HG02840 (cell line): ENCODE results near the gene TMEM51.
"Not testable (repeated sequence)": the region's sequence is repeated elsewhere in the genome, so short reads cannot be mapped to it uniquely, and the experiment has no call there.

Experiments used
- ATAC-seq: cut with Tn5 transposase; IDR thresholded peaks from one replicate; pipeline ENCODE4 v1.9.1; 2021; ENCODE audit warnings: mild to moderate bottlenecking, moderate library complexity, moderate number of reproducible peaks; ENCODE audit not compliant: unreplicated experiment, low FRiP score

Gene TMEM51

DNA sequence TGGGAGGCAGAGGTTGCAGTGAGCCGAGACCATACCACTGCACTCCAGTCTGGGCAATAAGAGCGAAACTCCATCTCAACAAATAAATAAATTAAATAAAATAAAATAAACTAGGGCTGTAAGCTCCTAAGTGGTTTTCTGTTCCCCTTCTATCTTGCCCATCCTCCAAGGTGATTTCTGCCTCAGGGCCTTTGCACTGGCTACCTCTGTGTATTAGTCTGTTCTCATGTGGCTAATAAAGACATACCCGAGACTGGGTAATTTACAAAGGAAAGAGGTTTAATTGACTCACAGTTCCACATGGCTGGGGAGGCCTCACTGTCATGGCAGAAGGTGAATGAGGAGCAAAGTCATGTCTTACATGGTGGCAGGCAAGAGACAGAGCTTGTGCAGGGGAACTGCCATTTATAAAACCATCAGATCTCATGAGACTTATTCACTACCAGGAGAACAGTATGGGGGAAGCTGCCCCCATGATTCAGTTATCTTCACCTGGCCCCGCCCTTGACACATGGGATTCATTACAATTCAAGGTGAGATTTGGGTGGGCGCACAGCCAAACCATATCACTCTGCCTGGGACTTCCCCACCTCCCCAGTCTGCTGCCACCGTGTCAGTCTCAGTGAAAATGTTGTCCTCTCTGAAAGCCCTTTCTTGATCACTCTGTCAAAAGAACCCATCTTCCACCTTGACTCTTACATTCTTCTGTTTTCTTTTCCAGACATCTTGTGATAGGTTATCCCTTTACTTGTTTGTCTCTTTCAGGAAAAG, 22.0 kb downstream of the TMEM51 start:
- ATAC-seq, result not testable (repeated sequence)

DNA sequence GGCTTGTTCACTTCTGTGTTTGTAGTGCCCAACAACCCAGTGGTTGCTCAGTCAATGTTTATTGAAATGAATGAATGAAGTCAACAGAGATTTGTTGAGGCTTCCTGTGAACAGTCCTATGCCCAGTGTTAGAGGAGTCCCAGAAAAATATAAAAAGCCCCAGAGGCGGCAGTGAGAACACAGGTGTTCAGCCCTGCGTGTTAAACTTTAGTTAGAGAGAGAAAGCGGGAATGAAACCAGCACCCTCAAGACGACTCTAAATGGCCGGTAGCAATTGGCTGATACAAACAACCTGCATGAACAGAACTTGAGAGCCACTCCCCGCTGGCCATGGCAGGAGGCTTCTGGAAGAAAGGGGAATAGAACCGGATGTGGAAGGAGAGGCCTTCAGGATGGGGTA, 22.6 kb downstream of the TMEM51 start:
- ATAC-seq, result no peak

DNA sequence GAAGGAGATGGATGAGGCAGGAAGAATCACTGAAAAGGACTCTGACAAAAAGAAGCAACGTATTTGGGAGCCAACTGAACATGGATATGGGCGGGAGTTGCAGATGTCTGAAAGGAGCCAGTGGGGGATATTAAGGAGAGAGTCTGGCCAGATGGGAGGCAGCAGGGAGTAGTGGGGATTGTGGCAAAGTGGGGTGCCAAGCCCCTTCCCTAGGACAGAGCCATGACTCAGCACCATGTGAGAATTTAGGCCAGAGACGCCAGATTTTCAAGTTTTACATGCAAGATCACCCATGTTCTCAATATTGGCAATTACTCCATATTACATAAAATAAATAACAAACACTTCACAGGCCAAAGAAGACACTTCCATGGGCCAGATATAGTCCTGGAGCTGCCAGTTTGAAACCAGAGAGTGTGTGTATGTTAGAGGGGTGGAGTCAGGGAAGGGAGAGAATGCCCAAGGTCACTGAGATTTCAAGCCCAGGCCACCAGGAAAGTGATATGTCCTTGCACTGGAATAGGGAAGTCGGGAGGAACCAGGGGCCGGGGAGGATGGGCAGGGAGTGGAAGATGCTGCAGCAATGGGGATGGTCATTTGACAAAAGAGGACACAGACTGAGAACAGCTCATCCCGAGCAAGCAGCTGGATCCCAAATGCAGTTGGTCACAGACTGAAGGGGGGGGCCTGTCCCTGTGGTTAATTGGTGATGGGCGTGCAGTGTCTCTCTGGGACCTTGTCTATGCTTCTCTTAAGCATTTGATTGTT, 23.5 kb downstream of the TMEM51 start:
- no peak for ATAC-seq

GRCh38 chr1:15177710-15178166, 24.2 kb downstream of the TMEM51 start:
- ATAC-seq, result no peak

DNA sequence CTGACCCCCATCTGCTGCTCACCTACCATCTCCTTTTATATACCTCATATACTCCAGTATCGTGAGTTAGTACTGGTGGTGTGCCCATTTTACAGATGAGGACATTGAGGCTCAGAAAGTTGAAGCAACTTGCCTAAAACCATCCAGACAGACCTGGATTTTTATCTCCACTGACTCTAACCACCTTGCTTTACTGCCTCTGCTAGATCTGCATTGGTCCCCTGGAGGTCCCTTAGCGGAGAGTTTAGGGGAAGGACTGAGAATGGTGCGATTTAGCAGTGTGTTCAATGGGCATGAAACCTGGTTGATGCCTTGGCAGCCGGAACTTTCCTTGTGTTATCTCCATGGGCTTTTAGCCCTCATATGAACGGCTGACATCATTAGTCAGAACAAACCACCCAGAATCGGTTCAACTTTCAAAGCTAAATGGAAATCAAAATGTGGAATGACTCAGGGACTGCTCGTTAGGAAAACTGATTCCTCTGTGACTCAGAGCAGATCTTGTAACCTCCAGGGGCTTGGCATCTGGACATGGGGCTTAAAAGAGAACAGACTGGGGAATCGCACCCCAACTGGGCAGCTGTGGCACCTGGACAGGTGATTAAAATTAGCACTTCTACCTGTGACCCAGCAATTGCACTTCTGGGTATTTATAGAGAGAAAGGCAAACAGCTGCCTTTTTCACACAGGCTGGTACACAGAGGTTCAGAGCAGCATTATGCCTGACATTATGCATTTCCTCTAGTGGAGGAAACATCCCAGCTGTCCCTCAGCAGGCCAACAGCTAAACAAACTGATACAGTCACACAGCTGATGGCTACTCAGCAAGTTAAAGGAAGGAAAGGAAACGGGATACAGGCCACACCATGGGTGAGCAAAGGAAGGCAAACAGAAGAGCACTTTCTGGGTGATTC, 25.3 kb downstream of the TMEM51 start:
- ATAC-seq, result no peak

- ATAC-seq, result no peak
Observed at GRCh38 chr1:15179485-15179883, 25.9 kb downstream of the TMEM51 start.

GRCh38 chr1:15180189-15180588, 26.6 kb downstream of the TMEM51 start:
- ATAC-seq, result no peak

DNA sequence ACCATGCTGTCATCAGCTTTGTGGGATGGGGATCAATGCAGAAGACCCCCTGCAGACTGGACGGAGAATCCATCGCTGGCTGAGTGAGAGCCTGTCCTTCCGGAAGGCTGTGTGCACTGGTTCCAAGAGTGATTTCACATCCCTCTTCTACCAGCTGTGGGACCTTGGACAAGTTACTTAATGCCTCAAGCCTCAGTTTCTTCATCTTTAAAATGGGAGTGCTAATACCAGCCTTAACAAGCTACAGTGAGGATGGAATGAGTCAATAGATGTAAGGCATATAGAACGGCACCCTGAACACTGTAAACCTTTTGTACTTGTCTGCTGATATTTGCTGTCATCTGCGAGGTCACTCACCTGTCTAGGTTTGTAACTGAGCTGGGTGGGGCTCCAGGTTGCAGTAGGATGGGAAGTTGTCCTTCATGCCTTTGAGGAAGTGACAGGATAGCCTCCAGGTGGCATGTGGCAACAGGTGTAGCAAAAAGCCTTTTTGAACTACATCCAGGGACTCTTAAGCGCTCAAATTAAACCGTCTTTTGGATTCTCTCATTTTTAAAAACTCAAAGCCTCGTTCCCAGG, 27.5 kb downstream of the TMEM51 start:
- no peak for ATAC-seq

GRCh38 chr1:15181564-15181963, 28.0 kb downstream of the TMEM51 start:
- ATAC-seq, result no peak

DNA sequence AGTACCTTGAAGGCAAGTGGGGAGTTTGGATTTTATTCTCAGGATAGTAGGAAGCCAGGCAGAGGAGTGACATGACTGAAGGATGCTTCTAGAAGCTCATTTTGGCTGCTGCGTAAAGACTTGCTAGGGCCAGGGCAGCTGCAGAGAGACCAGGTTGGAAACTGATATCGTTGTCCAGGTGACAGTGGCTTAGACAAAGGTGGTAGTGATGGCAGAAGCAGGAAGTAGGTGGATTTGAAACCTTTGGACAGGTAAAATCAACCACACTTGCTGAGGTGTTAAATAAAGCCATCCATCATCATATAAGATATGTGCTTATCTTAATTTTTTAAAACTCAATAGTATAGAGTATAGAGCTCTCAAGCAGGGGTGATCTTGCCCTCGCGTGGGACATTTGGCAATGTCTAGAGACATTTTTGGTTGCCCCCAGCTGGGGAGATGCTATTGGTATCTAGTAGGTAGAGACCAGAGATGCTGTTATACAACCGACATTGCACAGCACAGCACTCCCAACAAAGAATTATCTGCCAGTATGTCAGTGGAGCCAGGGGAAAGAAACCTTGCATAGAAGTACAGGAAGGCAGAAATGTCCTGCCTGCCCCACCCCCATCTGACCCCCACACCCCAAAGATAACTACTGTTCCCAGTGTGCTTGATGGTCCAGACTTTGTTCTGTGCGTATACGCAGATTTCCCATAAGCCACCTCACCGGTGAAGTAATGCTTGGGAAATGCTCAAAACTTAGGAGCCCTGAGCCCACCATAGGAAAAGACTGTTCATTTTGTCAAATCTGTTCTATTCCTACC, 31.1 kb downstream of the TMEM51 start:
- no peak for ATAC-seq

GRCh38 chr1:15185617-15186016, 32.1 kb downstream of the TMEM51 start:
- ATAC-seq, result no peak

GRCh38 chr1:15186073-15186845, 32.7 kb downstream of the TMEM51 start:
- ATAC-seq, result no peak

GRCh38 chr1:15186846-15187151, 33.3 kb downstream of the TMEM51 start:
- no peak for ATAC-seq

DNA sequence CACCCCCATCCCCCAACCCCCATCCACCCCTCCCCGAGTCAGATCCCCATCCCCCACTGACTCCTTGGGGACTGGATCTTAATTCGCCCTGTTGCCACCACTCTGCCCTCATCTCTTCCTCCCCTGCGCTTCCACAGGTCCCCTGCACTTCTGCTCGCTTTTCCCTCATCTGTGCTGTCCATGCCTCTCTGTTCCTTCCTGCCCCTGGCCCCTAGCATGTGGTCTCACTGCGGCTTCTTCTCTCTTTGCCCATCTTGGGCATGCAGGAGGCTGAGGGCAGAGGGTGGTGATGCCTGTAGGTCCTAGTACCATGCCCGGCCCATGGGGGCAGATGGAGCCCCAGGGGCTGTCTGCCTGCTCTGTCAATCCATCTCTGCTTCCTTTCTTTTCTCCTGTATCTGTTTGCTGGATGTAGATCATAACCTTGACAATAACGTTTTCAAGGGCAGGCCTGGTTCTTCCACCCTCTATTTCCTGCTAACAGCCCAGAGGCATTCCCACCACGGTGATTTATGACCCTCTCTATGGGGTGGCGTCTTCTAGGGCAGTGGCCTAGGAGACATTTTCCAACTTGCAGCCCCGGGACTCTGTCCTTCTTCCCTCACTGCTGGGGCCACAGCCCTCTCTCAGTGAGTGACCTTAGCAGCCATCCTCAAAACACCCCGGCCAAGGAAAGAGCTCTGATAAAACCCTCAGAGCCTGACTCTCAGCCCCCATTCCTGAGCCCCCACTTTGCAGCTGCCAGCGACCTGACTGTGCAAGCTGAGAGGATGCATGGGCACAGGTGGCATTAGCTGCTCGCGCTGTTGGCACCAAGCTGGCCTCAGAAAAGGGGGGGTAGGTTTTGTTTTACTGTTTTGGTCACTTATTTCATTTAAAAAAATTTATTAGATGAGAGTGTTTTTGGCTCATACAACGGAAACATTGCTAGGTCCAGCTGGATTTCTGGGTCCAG, 33.9 kb downstream of the TMEM51 start:
- ATAC-seq, result no peak

DNA sequence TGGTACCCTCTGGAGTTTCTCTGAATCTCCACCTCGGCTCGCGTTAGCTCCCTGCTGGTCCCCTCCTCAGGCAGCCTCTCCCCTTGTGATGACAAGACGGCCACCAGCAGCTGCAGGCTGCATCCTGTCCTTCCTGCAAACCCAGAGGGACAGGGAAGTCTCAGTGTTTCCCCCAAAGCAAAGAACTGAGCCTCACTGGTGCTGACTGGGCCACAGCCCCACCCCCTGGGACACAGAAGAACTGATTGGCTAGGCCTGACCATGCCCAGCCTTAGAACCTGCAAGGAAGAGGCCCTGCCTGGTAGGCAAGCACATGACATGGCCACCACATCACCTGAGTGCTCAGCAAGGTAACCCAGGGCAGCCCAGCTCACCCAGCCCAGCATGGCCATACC, 34.6 kb downstream of the TMEM51 start:
- no peak for ATAC-seq

GRCh38 chr1:15188678-15189077, 35.1 kb downstream of the TMEM51 start:
- no peak for ATAC-seq

- no peak for ATAC-seq
Observed at GRCh38 chr1:15189692-15190370, 36.3 kb downstream of the TMEM51 start.
